Measurements from ENCODE around the gene PICALM. TPM values are rescaled to one million over a fixed set of nuclear protein-coding genes. Genes with fewer than 3 reads are reported as not detected.

Gene PICALM
- total and polyA plus RNA-seq, 9 of the 15 experiments (the other 6 are each of a cell fraction or from before 2014, with no cell fraction given), result 41.3 to 990 (median 309) TPM

- TF ChIP-seq CHD7 (IDR thresholded peaks at IDR 0.05; ENCODE audit: low read depth, low read length) (no peak), ZNF583 (CRISPR knock-in tag; IDR thresholded peaks at IDR 0.05) (no peak), FUS (optimal IDR thresholded peaks at IDR 0.05; ENCODE audit: low read depth, low read length) (no peak), HLTF (IDR thresholded peaks at IDR 0.05) (peak; percentile 22; the same call in 1 of the 2 replicates), PHF8 (IDR thresholded peaks at IDR 0.05; ENCODE audit: borderline replicate concordance, low read length) (no peak), LARP7 (IDR thresholded peaks at IDR 0.05) (no peak), MLLT1 (IDR thresholded peaks at IDR 0.05) (0 out of 4 replicates have a peak, but pooled peaks of 1 of the 2 experiments have one; percentile 17), KLF6 (CRISPR knock-in tag; IDR thresholded peaks at IDR 0.05; ENCODE audit: borderline replicate concordance) (no peak), ATF2 (CRISPR knock-in tag; IDR thresholded peaks at IDR 0.05) (no peak), ZC3H8 (IDR thresholded peaks at IDR 0.05) (no peak), ZFP91 (CRISPR knock-in tag; IDR thresholded peaks at IDR 0.05) (no peak), IRF1 (CRISPR knock-in tag; IDR thresholded peaks at IDR 0.05; ENCODE audit: borderline replicate concordance) (no peak)
Observed at GRCh38 chr11:86021377-86021776, 47.5 kb downstream of the PICALM start (continued).

All from K562 (cell line).